A673 (cell line): ENCODE data around the gene MALL. TPM values are rescaled to one million over a fixed set of nuclear protein-coding genes. Genes with fewer than 3 reads are reported as not detected.

Experiments
- BruUV-seq: library from RNA; stranded (reverse); fragments of 400-500 nt; replicated peaks from 2 replicates; lab custom pipeline; 2021; lab: Mats Ljungman, UMichigan
- CTCF ChIA-PET: fragments of 300-600 bp; sonication (Branson Sonifier 250); formaldehyde crosslinking; loops from one replicate; lab custom pipeline; 2022; ENCODE audit warnings: antibody characterized with exemption; lab: Charles Lee
- POLR2A ChIA-PET: fragments of 300-600 bp; sonication (Branson Sonifier 250); formaldehyde crosslinking; loops from one replicate; lab custom pipeline; 2022; ENCODE audit warnings: antibody characterized with exemption; ENCODE audit not compliant: low non-redundant PET; lab: Charles Lee
- DNase-seq: peaks from one replicate; pipeline ENCODE4 v3.0.0-alpha.2; 2015; ENCODE audit warnings: low spot score
- H3K27ac ChIP-seq: fragments of 200-600 bp; sonication (generic); 2 replicates; pipeline ENCODE4 v1.5.1; 2016; ENCODE audit warnings: mixed run types, low read depth, mild to moderate bottlenecking, mixed read lengths, antibody characterized with exemption, low read length; ENCODE audit not compliant: poor library complexity, severe bottlenecking
- H3K27me3 ChIP-seq: fragments of 200-600 bp; sonication (generic); replicated peaks from 2 replicates; pipeline ENCODE4 v1.6.1; 2017; ENCODE audit warnings: mixed run types, low read depth, mild to moderate bottlenecking, mixed read lengths, antibody characterized with exemption, low read length; ENCODE audit not compliant: insufficient read depth, poor library complexity
- H3K36me3 ChIP-seq: fragments of 200-600 bp; sonication (generic); 2 replicates; pipeline ENCODE4 v1.6.1; 2016; ENCODE audit warnings: mixed run types, mild to moderate bottlenecking, mixed read lengths, antibody characterized with exemption, low read length; ENCODE audit not compliant: insufficient read depth, poor library complexity, severe bottlenecking
- H3K4me1 ChIP-seq: fragments of 200-600 bp; sonication (generic); 2 replicates; pipeline ENCODE4 v1.6.1; 2017; ENCODE audit warnings: mixed run types, mild to moderate bottlenecking, mixed read lengths, antibody characterized with exemption, low read length; ENCODE audit not compliant: insufficient read depth, poor library complexity, severe bottlenecking
- H3K4me3 ChIP-seq: fragments of 200-600 bp; sonication (generic); 2 replicates; pipeline ENCODE4 v1.5.1; 2016; ENCODE audit warnings: low read depth, mixed run types, mild to moderate bottlenecking, mixed read lengths, low read length; ENCODE audit not compliant: poor library complexity, severe bottlenecking
- H3K9me3 ChIP-seq: fragments of 200-600 bp; sonication (generic); 2 replicates; pipeline ENCODE4 v1.6.1; 2016; ENCODE audit warnings: mixed run types, low read depth, mild to moderate bottlenecking, mixed read lengths, antibody characterized with exemption, low read length; ENCODE audit not compliant: poor library complexity, severe bottlenecking
- CTCF ChIP-seq: fragments of 300-800, 200-600 bp; sonication (generic); conservative IDR thresholded peaks from 2 replicates; pipeline ENCODE4 v1.5.1; 2017; ENCODE audit warnings: low read depth, mild to moderate bottlenecking, antibody characterized with exemption, low read length, moderate library complexity, mixed read lengths
- EZH2 ChIP-seq: fragments of 200-600 bp; sonication (generic); IDR thresholded peaks from 2 replicates; pipeline ENCODE4 v1.6.1; 2017; ENCODE audit warnings: borderline replicate concordance, low read depth, mild to moderate bottlenecking, mixed read lengths, antibody characterized with exemption, low read length; ENCODE audit not compliant: poor library complexity, severe bottlenecking
- intact Hi-C: fragments of 100-400 bp; cut with micrococcal nuclease; formaldehyde crosslinking; loops from one replicate; pipeline ENCODE4 v1.10.0; 2022; ENCODE audit not compliant: unreplicated experiment
- total RNA-seq: library from RNA; stranded (reverse); gene quantifications from 2 replicates; pipeline ENCODE4 v1.2.3, GENCODE V29; 2021

Gene MALL
- total RNA-seq, 1 experiment from 2014 or later = 0.17 TPM

GRCh38 chr2:110099471-110100225 is 16.0 kb downstream of the MALL start:
- POLR2A ChIA-PET = no interaction called here

GRCh38 chr2:110099038-110099425 is 16.6 kb downstream of the MALL start:
- intact Hi-C loops = no loop called here
- H3K27me3 ChIP-seq = no peaks in the 10 kb centered on the region
- no peak for DNase-seq
- no peak overlapping the region for H3K4me3 ChIP-seq
- ChIA-PET CTCF (no interaction called here), POLR2A (no interaction called here)
- TF ChIP-seq CTCF = no peak
- H3K27ac ChIP-seq = no peak overlapping the region
- BruUV-seq = no TSS peak
- no peaks in the 10 kb centered on the region for H3K36me3 ChIP-seq
- H3K4me1 ChIP-seq = peaks cover 16% of the 10 kb centered on the region
- no peaks in the 10 kb centered on the region for H3K9me3 ChIP-seq

More at GRCh38 chr2:110099471-110100225, 16.0 kb downstream of the MALL start:
- Histone ChIP-seq H3K4me1 (peaks cover 16% of the 10 kb centered on the region), H3K9me3 (no peaks in the 10 kb centered on the region), H3K27ac (no peak overlapping the region), H3K4me3 (no peak overlapping the region), H3K36me3 (no peaks in the 10 kb centered on the region), H3K27me3 (no peaks in the 10 kb centered on the region)
- CTCF ChIA-PET = no interaction called here
- no peak for DNase-seq
- intact Hi-C loops = no loop called here
- BruUV-seq = no TSS peak
- TF ChIP-seq CTCF (no peak), EZH2 (no peak)

- no peak overlapping the region for H3K4me3 ChIP-seq
- no peak overlapping the region for H3K27ac ChIP-seq
- no peaks in the 10 kb centered on the region for H3K36me3 ChIP-seq
- H3K9me3 ChIP-seq = no peaks in the 10 kb centered on the region
- no TSS peak for BruUV-seq
- CTCF ChIA-PET = no interaction called here
- H3K4me1 ChIP-seq = peaks cover 16% of the 10 kb centered on the region
- DNase-seq = no peak
- intact Hi-C loops = no loop called here
- POLR2A ChIA-PET = no interaction called here
- no peaks in the 10 kb centered on the region for H3K27me3 ChIP-seq
- TF ChIP-seq EZH2 (no peak), CTCF (no peak)
Observed at GRCh38 chr2:110097506-110098220, 18.0 kb downstream of the MALL start.
